Stimulated activated CD4-positive, alpha-beta T cell treated with anti-CD3 and anti-CD28 coated beads, TNF-alpha, amount 100 ng/mL, for 24 hours (primary cell): ENCODE measurements around the gene CLK2.
A peak's percentile ranks its signal among the peaks of the same experiment; 100 is the strongest.
"Not testable (repeated sequence)": the region's sequence is repeated elsewhere in the genome, so short reads cannot be mapped to it uniquely, and the experiment has no call there.

ENCODE experiments used
- DNase-seq, 3 experiments: peaks; one replicate each; pipeline ENCODE4 v3.0.0-alpha.2; 2020; ENCODE audit warnings: low read depth in 3 of 3

Gene CLK2

GRCh38 chr1:155266553-155266952, 6.8 kb downstream of the CLK2 start:
- no peak for DNase-seq

GRCh38 chr1:155263067-155263466, 10.2 kb downstream of the CLK2 start:
- DNase-seq, result no peak

DNA sequence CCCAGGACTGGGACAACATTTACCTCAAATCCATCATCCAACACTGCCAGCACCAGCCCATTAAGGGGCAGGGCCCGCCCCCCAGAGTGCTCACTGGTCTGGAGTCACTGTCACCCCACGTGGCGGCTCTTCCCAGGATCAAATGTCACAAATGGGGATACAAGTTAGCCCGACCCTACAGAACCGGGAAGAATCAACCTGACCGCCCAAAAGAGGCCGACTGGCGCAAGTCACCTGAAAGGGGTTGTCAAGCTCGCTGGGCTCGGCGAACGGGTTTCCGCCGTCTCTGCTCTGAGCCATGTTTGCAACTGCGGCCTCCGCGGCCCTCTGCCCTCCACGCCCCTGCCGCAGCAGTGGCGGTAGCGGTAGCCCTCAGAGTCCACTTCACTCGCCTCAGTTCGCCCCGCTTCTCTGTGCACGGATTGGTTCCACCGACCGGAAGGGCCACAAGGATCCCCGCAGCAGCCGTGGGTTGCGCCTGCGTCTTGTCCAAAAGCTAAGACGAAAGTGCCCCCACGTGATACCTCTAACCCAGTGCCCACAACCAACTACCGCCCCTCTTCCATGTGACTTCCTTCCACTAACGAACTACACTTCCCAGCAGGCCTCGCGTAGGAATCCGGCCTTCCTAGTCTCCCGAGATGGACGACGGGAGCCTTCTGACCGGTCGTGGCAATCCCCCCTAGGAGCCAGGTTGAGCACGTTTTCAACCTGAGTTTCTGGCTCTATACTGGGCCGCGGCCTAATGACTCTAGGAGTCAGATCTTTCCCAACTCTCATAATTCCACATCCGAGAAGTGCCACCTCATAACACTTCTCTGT, 11.2 kb downstream of the CLK2 start, which contains the start of gene SCAMP3:
Gene SCAMP3, minus strand, starts transcription at position 509 of the 822 bp plus-strand sequence. Its CDS starts 209 bp downstream, at position 300.
- DNase-seq, result peak; percentile 77 to 86 (median 82)

DNA sequence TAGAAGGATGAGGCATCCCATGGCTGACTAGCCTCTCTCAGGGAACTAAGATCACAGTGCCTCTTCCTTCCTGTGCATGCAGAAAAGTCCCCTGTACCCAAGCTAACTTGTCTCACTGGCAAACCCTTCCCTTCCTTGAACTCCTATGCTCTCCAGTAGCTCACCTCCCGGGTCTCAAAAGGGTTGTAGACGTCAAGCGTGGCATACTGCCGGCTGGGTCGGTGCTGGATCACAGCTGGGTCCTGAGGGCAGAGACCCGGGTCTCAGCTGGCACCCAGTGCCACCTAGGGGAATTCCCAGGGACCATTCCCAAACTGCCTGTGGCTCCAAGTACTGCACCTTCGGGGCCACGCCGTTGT, 11.8 kb downstream of the CLK2 start:
- DNase-seq, result no peak

- DNase-seq, result no peak
Measured at GRCh38 chr1:155260276-155260675, 13.0 kb downstream of the CLK2 start.

- DNase-seq, result no peak
Measured at GRCh38 chr1:155256058-155256852, 17.0 kb downstream of the CLK2 start.

GRCh38 chr1:155255243-155256007, 17.9 kb downstream of the CLK2 start, which contains the start of gene ENTREP3:
Gene ENTREP3 (minus strand): TSS chr1:155255483. CDS start chr1:155254877, 606 bp downstream.
- peak; percentile 55 to 81 (median 72) for DNase-seq

DNA sequence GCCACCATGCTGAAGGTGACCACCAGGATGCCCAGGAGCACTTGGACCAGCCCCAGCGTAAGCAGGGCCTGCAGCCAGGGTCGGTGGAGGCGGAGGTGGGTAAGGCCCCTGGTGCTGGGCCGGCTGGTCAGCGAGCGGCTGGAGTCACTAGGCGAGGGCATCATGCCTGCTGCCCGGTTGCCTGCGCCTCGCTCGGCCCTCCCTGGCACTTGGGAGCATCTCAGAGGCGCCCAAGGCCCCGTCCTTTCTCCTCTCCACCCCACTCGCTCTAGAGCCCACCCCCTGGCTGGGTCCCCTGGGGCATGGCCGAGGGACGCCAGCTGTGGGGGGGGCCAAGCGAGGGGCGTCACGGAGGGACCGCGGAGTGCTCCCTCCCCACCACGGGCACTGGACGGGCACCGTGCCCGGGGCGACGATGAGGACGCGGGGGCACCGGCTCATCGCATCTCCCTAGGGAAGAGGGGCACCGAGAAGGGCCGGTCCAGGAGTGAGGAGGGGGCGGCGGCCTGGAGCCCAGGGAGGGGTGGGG, 18.5 kb downstream of the CLK2 start:
- no peak for DNase-seq

GRCh38 chr1:155254228-155254713, 19.0 kb downstream of the CLK2 start:
- DNase-seq, result no peak

GRCh38 chr1:155253797-155254196, 19.5 kb downstream of the CLK2 start:
- DNase-seq, result no peak

GRCh38 chr1:155253208-155253607, 20.1 kb downstream of the CLK2 start:
- DNase-seq, result no peak

DNA sequence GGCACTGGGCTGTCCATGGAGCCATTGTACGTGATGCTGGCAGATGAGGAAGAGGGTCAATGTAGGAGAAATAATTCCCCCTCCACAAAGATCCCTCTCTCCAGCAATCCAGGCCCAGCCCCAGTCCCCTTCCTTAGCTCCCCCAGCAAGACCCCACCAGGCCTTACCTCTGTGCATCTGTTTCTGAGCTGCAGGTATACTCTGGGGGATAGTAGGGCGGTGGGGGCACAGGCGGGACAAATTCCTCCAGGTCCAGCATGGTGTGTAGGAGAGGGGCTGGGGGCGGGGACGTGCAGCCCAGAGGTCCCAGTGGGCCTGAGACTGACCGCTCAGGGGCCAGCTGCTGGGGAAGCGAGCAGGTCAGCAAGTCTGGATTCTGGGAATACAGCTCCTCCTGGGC, 21.7 kb downstream of the CLK2 start:
- DNase-seq, result no peak

DNA sequence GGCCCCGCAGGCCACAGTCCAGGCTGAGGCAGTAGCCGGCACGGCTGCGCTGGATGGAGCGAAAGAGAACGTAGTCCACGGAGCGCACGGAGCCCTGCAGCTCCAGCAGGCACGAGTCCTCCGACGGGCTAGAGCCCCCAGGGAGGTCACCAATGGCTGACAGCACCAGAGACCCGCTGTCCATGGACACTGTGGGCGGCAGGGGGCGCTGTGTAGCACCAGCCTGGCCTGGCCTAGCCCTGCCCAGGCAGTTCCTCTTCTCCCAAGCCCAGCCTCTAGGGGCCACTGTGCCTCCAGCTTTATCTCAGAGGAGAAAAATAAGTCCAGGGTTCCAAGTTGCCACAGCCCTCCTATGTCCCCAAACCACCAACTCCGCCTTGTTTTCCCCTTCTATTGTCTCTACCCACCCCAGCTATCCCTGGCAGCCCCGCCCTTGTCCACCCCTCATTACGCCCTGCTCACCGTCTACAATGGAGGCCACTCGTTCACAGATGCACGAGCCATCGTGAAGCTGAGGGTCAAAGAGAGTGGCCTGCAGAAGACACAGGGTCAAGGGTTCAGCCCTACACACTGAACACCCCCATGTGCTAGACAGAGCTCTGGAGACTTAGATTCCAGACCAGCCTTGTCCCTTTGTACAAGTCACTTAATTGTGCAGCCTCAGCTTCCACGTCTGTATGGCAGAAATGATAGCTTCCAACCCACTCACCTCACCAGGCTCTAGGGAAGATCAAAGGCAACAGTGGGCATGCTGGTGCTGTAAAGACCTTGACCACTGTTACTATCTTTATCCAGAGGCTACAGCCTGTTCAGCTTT, 22.5 kb downstream of the CLK2 start:
- DNase-seq, result peak; percentile 94 to 96 (median 95)

DNA sequence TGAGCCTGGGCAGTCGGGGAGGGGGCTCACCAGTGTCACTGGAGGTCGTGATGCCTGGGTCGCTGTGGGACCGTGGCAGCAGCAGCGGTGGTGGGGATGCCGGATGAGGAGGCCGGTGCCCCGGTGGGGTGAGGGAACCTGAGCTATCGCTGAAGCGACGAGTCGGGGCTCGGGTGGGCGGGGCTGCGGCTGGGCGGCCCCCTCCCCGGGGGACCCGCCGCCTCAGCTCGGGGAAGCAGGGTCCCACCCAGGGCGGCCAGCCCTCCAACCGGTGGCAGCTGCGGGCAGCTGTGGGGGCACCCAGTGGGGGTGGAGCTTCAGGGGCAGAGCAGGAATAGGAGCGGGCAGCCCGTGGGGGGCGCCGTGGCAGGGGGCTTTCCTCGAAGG, 23.1 kb downstream of the CLK2 start:
- no peak for DNase-seq

GRCh38 chr1:155247667-155248553, 25.4 kb downstream of the CLK2 start:
- no peak for DNase-seq

DNA sequence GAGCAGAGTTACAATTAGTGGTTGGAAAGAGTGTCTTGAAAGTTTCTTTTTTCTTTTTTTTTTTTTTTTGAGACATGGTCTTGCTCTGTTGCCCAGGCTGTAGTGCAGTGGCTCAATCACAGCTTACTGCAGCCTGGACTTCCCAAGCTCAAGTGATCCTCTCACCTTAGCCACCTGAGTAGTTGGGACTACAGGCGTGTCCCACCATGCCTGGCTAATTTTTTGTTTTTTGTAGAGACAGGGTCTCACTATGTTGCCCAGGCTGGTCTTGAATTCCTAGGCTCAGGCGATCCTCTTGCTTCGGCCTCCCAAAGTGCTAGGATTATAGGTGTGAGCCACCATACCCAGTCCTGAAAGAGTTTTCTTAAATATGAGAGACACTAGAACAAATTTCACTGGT, 26.5 kb downstream of the CLK2 start:
- DNase-seq, result not testable (repeated sequence)

DNA sequence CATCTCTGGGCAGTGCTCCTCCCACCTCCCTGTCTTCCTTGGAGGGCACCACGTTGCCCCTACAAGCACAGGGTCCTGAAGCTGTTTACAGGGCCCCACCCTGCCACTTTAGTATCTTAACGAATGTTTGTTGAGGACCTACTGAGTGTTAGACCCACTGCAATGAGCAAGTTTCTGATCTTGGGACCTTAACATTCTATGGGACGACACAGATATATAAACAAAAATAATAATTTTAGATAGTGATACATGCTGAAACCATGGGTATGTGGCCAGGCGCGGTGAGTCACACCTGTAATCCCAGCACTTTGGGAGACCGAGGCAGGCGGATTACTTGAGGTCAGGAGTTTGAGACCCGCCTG, 28.2 kb downstream of the CLK2 start:
- DNase-seq, result no peak

DNA sequence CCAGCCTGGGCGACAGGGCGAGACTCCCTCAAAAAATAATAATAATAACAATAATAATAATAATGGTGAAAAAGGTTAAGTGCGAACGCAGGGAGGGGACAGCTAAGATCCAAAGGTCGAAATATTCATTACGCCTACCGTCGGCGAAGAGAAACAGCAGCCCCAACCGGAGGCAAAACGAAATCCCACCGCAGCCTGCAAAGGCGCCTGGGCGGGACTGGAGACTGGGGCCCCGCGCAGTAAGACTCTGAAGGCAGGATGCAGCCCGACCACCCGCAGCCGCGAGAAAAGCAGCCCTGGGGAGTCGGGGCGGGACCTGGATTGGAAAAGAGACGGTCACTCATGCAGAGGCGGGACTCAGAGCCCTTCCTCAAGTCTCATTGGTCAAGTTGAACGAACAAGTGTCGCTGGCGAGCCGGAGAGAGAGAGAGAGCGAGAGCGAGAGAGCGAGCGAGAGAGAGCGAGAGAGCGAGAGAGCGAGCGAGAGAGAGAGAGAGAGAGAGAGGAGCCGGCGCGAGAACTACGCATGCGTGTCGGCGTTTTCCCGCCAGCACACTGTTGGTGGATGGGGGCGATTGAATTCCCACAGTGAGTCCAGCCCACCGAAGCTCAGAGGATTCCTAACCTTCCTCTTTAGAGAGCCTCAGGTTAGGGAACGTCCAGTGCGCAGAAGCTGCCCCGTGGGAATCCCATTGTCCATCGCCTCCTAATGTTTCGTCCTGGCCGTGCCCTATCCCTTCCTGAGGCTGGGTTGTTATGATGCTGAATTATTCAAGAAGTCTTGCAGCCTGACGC, 28.7 kb downstream of the CLK2 start:
- peak; percentile 80 to 95 (median 84) for DNase-seq

GRCh38 chr1:155242805-155243358, 30.4 kb downstream of the CLK2 start:
- no peak for DNase-seq
